HepG2 (cell line): ENCODE results near the gene CHST1.

Source experiments
- ATF2 ChIP-seq: sonication (generic); formaldehyde crosslinking; IDR thresholded peaks from 2 replicates; pipeline ENCODE4 v1.4.0; 2020; ENCODE audit warnings: missing genetic modification reagents
- CBX2 ChIP-seq, 2 experiments: fragments of 200-600 bp in 1 of 2; sonication (generic); formaldehyde crosslinking in 1 of 2; IDR thresholded peaks; 2 replicates each; pipeline versions ENCODE4 v1.7.0 to v1.8.1; 2018 to 2022; ENCODE audit warnings: low read depth in 2 of 2, low read length in 1 of 2, mild to moderate bottlenecking in 1 of 2, missing genetic modification reagents in 1 of 2
- ELF1 ChIP-seq: sonication (generic); formaldehyde crosslinking; IDR thresholded peaks from 2 replicates; pipeline ENCODE4 v1.4.0; 2020; ENCODE audit warnings: missing genetic modification reagents
- EP300 ChIP-seq, 3 experiments: sonication (generic) in 1 of 3; formaldehyde crosslinking in 1 of 3; IDR thresholded peaks; 2 replicates each; pipeline versions ENCODE4 v1.5.1 to v1.6.1; 2011 to 2020; ENCODE audit warnings: low read depth in 2 of 3, low read length in 2 of 3, borderline replicate concordance in 1 of 3, improper control_type of control experiment in 1 of 3, mild to moderate bottlenecking in 1 of 3, missing genetic modification reagents in 1 of 3, moderate library complexity in 1 of 3
- IRF9 ChIP-seq: sonication (generic); formaldehyde crosslinking; IDR thresholded peaks from 2 replicates; pipeline ENCODE4 v1.8.0; 2022; ENCODE audit warnings: missing genetic modification reagents, mild to moderate bottlenecking, borderline replicate concordance
- NFIC ChIP-seq: IDR thresholded peaks from 2 replicates; pipeline ENCODE4 v1.6.1; 2012; ENCODE audit warnings: mild to moderate bottlenecking, low read length, inconsistent platforms
- NFYB ChIP-seq: sonication (generic); formaldehyde crosslinking; IDR thresholded peaks from 2 replicates; pipeline ENCODE4 v1.4.0; 2020; ENCODE audit warnings: missing genetic modification reagents
- PBX2 ChIP-seq: IDR thresholded peaks from 2 replicates; pipeline ENCODE4 v1.6.1; 2016; ENCODE audit warnings: control low read depth
- POLR2A ChIP-seq, 2 experiments: IDR thresholded peaks; 2 replicates each; pipeline ENCODE4 v1.6.1; 2011; ENCODE audit warnings: low read depth in 2 of 2, low read length in 2 of 2, mild to moderate bottlenecking in 1 of 2, moderate library complexity in 1 of 2; ENCODE audit not compliant: insufficient read depth in 1 of 2
- ZFP90 ChIP-seq: sonication (generic); formaldehyde crosslinking; IDR thresholded peaks from 2 replicates; pipeline ENCODE4 v1.8.0; 2022; ENCODE audit warnings: missing genetic modification reagents, mild to moderate bottlenecking, inconsistent platforms, borderline replicate concordance
- TF ChIP-seq, protein P1 (sequence below): sonication (generic); formaldehyde crosslinking; IDR thresholded peaks from 2 replicates; pipeline ENCODE4 v1.5.0; 2020; ENCODE audit warnings: mild to moderate bottlenecking, missing genetic modification reagents, moderate library complexity

DNA sequence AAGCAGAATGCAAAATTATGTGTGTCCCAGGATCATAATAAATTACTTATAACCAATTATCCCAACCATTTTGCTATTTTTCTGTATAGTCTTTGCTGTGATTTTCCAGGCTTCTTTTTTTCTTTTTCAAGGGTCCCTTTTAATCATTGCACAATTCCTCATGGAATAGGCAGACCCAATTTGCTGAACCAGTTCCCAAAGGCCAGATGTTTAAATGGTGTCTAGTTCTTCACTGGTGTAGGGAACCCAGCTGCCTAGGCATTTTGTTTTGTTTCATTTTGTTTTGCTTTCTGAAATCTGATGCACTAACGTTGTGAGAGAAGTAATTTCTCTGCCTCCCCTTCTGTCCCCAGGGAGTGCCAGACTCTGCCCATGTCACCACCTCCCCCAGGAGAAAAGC, 60.4 kb downstream of the CHST1 start:
- TF ChIP-seq, protein P1, sequence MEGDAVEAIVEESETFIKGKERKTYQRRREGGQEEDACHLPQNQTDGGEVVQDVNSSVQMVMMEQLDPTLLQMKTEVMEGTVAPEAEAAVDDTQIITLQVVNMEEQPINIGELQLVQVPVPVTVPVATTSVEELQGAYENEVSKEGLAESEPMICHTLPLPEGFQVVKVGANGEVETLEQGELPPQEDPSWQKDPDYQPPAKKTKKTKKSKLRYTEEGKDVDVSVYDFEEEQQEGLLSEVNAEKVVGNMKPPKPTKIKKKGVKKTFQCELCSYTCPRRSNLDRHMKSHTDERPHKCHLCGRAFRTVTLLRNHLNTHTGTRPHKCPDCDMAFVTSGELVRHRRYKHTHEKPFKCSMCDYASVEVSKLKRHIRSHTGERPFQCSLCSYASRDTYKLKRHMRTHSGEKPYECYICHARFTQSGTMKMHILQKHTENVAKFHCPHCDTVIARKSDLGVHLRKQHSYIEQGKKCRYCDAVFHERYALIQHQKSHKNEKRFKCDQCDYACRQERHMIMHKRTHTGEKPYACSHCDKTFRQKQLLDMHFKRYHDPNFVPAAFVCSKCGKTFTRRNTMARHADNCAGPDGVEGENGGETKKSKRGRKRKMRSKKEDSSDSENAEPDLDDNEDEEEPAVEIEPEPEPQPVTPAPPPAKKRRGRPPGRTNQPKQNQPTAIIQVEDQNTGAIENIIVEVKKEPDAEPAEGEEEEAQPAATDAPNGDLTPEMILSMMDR (CRISPR knock-in tag), result no peak
- no peak for TF ChIP-seq NFIC
- no peak for TF ChIP-seq ZFP90
- TF ChIP-seq NFYB, result no peak
- no peak for TF ChIP-seq IRF9 (CRISPR knock-in tag)
- TF ChIP-seq CBX2 (IDR thresholded peaks at IDR 0.05; ENCODE audit: low read depth, low read length), result no peak
- no peak for TF ChIP-seq CBX2 (CRISPR knock-in tag; IDR thresholded peaks at IDR 0.05; ENCODE audit: low read depth)
- TF ChIP-seq ELF1, result no peak
- no peak for TF ChIP-seq POLR2A (IDR thresholded peaks at IDR 0.05; ENCODE audit: insufficient read depth in 1 of 2, low read depth in 2 of 2, low read length in 2 of 2)
- no peak for TF ChIP-seq ATF2
- TF ChIP-seq PBX2 (CRISPR knock-in tag), result no peak
- TF ChIP-seq EP300 (IDR thresholded peaks at IDR 0.05; ENCODE audit: low read depth in 2 of 2, low read length in 2 of 2), result no peak
- TF ChIP-seq EP300 (CRISPR knock-in tag; IDR thresholded peaks at IDR 0.05; ENCODE audit: borderline replicate concordance), result no peak
